ENCODE data around the gene NDE1.

NDE1 gene

DNA sequence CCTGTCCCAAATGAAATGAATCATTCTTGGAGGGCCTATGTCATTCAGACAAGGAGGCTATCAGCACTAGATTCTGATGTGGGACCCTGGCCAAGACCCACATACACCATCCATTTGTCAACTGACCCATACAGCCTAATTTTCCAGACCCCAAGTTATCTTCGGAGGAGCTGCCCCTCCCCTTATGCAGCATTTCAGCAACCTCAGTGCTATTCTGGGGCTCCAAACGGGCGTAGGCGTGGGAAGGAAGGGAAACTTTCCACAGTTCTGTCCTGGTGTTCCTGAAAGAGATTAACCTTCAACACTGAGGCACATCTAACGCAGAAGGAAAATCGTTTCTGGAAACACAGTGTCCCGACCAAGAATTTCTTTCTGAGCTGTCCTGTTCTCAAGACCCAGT, 120.1 kb downstream of the NDE1 start:
- H3K4me2 ChIP-seq (ENCODE audit: low read depth, low read length), result no peak overlapping the region
- no peaks in the 10 kb centered on the region for H3K9me3 ChIP-seq (replicated peaks; ENCODE audit: insufficient read depth, low read length)
- no peaks in the 10 kb centered on the region for H3K9me2 ChIP-seq (replicated peaks; ENCODE audit: insufficient read depth, low read length)
- TF ChIP-seq EZH2phosphoT487 (IDR thresholded peaks at IDR 0.05; ENCODE audit: low read length) (no peak), EZH2 (optimal IDR thresholded peaks at IDR 0.05; ENCODE audit: low read depth, low read length) (no peak)
- TF ChIP-seq, protein P1, sequence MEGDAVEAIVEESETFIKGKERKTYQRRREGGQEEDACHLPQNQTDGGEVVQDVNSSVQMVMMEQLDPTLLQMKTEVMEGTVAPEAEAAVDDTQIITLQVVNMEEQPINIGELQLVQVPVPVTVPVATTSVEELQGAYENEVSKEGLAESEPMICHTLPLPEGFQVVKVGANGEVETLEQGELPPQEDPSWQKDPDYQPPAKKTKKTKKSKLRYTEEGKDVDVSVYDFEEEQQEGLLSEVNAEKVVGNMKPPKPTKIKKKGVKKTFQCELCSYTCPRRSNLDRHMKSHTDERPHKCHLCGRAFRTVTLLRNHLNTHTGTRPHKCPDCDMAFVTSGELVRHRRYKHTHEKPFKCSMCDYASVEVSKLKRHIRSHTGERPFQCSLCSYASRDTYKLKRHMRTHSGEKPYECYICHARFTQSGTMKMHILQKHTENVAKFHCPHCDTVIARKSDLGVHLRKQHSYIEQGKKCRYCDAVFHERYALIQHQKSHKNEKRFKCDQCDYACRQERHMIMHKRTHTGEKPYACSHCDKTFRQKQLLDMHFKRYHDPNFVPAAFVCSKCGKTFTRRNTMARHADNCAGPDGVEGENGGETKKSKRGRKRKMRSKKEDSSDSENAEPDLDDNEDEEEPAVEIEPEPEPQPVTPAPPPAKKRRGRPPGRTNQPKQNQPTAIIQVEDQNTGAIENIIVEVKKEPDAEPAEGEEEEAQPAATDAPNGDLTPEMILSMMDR (IDR thresholded peaks at IDR 0.05; ENCODE audit: low read length), result no peak
- no peaks in the 10 kb centered on the region for H3K79me2 ChIP-seq (ENCODE audit: low read length)
- no peak overlapping the region for H3K27ac ChIP-seq (ENCODE audit: low read length)
- H3K4me1 ChIP-seq (ENCODE audit: low read length), result no peaks in the 10 kb centered on the region
- no peak overlapping the region for H3K9ac ChIP-seq (ENCODE audit: low read length)
- H2AFZ ChIP-seq (ENCODE audit: low read length), result no peak overlapping the region
- no peak overlapping the region for H3K4me3 ChIP-seq (ENCODE audit: low read length)
- H3K27me3 ChIP-seq (replicated peaks; ENCODE audit: insufficient read depth, low read length), result no peaks in the 10 kb centered on the region
- DNase-seq, result no peak
- H3F3A ChIP-seq (ENCODE audit: insufficient read depth, low read length), result no peaks in the 10 kb centered on the region
- H4K20me1 ChIP-seq (ENCODE audit: insufficient read depth, low read length), result no peaks in the 10 kb centered on the region
- no peaks in the 10 kb centered on the region for H3K36me3 ChIP-seq (replicated peaks; ENCODE audit: insufficient read depth, low read length)

DNA sequence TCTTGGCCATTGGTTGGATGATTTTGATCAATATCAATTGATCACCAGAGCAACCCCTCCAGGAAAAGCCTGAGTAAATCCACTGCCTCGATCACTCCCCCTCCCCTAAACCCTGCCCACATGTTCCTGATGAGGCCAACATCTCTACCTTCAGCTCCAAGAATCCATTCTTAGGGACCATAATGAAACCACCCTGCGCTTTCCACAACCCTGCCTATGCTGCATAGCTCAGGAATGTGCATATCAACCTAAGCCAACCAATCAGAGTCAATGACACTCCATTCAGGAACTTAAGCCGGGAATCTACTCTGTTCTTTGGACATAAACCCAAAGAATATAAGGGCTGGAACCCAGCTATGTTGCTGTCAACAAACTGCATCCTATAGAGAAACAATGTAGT, 120.5 kb downstream of the NDE1 start:
- no peak overlapping the region for H3K9ac ChIP-seq (ENCODE audit: low read length)
- no peaks in the 10 kb centered on the region for H3F3A ChIP-seq (ENCODE audit: insufficient read depth, low read length)
- no peaks in the 10 kb centered on the region for H4K20me1 ChIP-seq (ENCODE audit: insufficient read depth, low read length)
- no peaks in the 10 kb centered on the region for H3K79me2 ChIP-seq (ENCODE audit: low read length)
- no peaks in the 10 kb centered on the region for H3K9me2 ChIP-seq (replicated peaks; ENCODE audit: insufficient read depth, low read length)
- H3K4me3 ChIP-seq (ENCODE audit: low read length), result no peak overlapping the region
- no peaks in the 10 kb centered on the region for H3K27me3 ChIP-seq (replicated peaks; ENCODE audit: insufficient read depth, low read length)
- no peak for DNase-seq
- H3K9me3 ChIP-seq (replicated peaks; ENCODE audit: insufficient read depth, low read length), result no peaks in the 10 kb centered on the region
- H2AFZ ChIP-seq (ENCODE audit: low read length), result no peak overlapping the region
- TF ChIP-seq EZH2 (optimal IDR thresholded peaks at IDR 0.05; ENCODE audit: low read depth, low read length), result no peak
- TF ChIP-seq, protein P1 (IDR thresholded peaks at IDR 0.05; ENCODE audit: low read length), result no peak
- no peak for TF ChIP-seq EZH2phosphoT487 (IDR thresholded peaks at IDR 0.05; ENCODE audit: low read length)
- H3K36me3 ChIP-seq (replicated peaks; ENCODE audit: insufficient read depth, low read length), result no peaks in the 10 kb centered on the region
- no peak overlapping the region for H3K27ac ChIP-seq (ENCODE audit: low read length)
- no peaks in the 10 kb centered on the region for H3K4me1 ChIP-seq (ENCODE audit: low read length)
- no peak overlapping the region for H3K4me2 ChIP-seq (ENCODE audit: low read depth, low read length)

DNA sequence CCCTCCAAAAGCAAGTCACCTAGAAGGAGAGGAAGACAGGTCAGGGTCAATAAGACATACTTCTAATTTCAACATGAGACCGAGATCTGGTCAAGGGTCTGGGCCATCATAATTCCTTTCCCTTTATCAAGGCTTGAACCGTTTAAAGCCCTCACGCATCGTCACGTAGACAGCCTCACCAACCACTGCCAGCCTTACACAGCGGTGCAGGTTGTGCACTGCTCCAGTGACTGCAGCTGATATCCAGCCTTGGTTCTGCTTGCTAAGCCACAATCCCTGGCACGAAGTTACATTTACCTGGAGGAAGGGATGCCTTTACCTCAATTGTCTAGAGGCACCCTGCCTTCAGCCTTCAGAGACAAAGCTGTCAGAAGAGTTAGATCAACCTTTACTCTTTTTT, 121.6 kb downstream of the NDE1 start:
- H3K9me3 ChIP-seq (replicated peaks; ENCODE audit: insufficient read depth, low read length), result no peaks in the 10 kb centered on the region
- DNase-seq, result no peak
- H3K4me2 ChIP-seq (ENCODE audit: low read depth, low read length), result no peak overlapping the region
- no peaks in the 10 kb centered on the region for H4K20me1 ChIP-seq (ENCODE audit: insufficient read depth, low read length)
- no peak overlapping the region for H3K4me3 ChIP-seq (ENCODE audit: low read length)
- no peak overlapping the region for H2AFZ ChIP-seq (ENCODE audit: low read length)
- no peak overlapping the region for H3K9ac ChIP-seq (ENCODE audit: low read length)
- no peaks in the 10 kb centered on the region for H3K4me1 ChIP-seq (ENCODE audit: low read length)
- H3K9me2 ChIP-seq (replicated peaks; ENCODE audit: insufficient read depth, low read length), result no peaks in the 10 kb centered on the region
- H3K27me3 ChIP-seq (replicated peaks; ENCODE audit: insufficient read depth, low read length), result no peaks in the 10 kb centered on the region
- TF ChIP-seq, protein P1 (IDR thresholded peaks at IDR 0.05; ENCODE audit: low read length), result no peak
- TF ChIP-seq EZH2 (optimal IDR thresholded peaks at IDR 0.05; ENCODE audit: low read depth, low read length), result no peak
- TF ChIP-seq EZH2phosphoT487 (IDR thresholded peaks at IDR 0.05; ENCODE audit: low read length), result no peak
- H3K27ac ChIP-seq (ENCODE audit: low read length), result no peak overlapping the region
- H3F3A ChIP-seq (ENCODE audit: insufficient read depth, low read length), result no peaks in the 10 kb centered on the region
- no peaks in the 10 kb centered on the region for H3K36me3 ChIP-seq (replicated peaks; ENCODE audit: insufficient read depth, low read length)
- H3K79me2 ChIP-seq (ENCODE audit: low read length), result no peaks in the 10 kb centered on the region
